Stimulated activated CD4-positive, alpha-beta T cell treated with anti-CD3 and anti-CD28 coated beads, Interleukin-12 subunit alpha, Interleukin-12 subunit beta, amount 100 ng/mL, for 48 hours (primary cell): Measurements from ENCODE around the gene KISS1.
"Not testable (repeated sequence)": the region's sequence is repeated elsewhere in the genome, so short reads cannot be mapped to it uniquely, and the experiment has no call there.

Experiments used
- DNase-seq, 3 donors: peaks; one replicate each; pipeline ENCODE4 v3.0.0-alpha.2; 2020; ENCODE audit warnings: low read depth in 2 of 3, low spot score in 1 of 3

The KISS1 gene, protein sequence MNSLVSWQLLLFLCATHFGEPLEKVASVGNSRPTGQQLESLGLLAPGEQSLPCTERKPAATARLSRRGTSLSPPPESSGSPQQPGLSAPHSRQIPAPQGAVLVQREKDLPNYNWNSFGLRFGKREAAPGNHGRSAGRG

DNA sequence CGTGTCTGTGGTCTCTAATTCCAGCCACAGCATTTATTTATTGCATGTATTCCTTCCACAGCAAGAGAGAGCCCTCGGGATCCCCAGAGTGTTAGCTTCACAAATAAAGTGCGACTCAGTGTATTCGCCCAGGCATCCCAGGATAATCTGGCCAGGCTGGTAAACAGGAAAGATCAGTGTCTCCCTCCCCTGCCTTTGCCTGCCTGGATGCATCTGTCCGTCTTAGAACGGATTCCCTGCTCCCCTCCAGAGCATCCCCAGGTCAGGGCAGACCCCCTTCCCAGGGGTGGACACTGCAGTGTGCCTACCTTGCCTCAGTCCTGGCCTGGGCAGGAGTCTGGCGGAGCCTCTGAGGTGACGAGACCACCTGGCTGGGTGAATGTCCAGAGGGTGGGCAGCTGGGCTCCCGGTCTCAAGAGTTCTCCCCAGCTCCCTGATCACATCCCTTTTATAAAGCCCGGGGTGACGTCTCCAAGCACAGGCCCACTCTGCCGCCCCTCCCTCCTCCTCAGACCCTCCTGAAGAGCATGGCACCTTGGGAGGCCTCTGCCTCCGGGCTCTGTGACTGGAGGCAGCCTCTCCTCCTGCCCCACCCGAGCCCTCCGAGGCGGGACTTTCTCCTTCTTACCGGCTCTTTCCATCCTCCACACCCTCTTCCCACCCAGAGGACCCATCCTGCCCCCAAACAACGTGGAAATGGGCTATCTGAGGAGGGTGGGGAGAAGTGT lies at the start of gene KISS1:
Gene KISS1 (minus strand): TSS at position 424 of the 728 bp plus-strand sequence. CDS start 3,615 bp downstream, outside the sequence.
- DNase-seq: no peak

DNA sequence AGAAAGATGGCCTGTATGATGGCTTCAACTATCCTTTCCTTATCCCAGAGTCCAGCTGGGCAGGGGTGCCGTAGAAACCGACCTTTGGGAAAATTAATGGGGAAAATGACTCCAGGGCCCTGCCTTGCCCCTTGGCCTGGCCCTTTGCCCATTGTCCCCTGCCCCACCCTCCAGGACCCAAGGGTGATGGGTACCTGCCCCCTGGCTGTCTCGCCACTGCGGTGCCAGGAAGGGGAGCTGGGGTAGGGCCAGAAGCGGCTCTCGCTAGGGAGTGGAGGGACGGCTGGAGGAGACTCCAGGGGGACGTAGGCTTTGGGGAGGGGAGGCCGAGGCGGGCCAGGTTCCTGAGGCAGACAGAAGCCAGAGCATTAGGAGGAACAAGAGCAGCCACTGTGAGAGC lies 46.6 kb upstream of the KISS1 start:
- DNase-seq: no peak

DNA sequence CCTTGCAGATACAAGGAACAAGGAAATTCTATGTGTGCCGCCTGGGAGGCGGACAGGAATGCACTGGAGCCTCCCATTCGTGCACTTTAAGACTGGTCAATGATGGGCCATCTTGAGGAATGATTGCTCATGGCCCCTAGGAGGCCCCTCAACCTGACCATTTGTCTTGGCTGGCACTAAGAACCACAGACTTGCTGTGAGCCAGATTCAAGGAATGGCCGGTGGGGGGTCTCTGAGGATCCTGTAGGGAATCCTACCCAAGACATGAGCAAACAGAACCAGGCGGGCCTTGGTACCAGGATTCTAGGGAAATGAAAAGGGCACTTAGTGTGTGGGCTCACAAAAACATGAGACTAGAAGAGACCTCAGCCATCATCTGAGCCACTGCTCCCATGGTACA lies 45.6 kb upstream of the KISS1 start:
- DNase-seq: no peak

DNA sequence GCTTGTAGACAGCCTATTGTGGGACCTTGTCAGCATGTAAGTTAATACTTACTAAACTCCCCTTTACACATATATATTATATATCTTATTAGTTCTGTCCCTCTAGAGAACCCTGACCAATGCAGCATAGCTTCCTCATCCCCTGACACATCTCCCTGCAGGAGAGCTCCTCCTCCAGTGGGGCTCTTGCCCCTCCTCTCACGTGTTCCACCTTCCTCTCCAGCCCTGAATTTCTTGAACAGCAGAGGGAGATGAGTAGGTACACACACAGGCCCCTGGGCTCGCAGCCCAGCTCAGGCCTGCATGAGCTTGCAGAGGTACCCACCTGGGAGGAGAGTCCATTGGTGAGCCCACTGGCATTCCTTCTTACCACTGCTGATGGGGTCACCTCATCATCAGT lies 44.8 kb upstream of the KISS1 start:
- DNase-seq: no peak

DNA sequence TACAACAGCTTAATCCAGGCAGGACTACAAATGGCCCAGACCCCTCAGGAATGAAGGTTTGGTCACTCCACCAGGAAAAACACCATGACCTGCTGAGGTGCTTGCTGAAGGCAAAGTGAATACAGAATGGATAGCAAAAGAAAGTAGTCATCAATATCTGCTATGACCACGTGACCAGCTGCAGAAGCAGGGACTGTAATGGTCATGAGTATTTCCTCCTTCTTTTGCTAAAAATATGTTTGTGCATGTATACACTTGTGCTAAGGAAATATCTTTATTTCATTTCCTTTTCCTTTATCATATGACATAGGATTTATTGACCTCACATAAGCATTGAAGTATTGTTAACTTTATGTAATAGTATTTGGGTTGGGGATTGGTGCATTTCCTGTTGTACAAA lies 43.9 kb upstream of the KISS1 start:
- DNase-seq: no peak

DNA sequence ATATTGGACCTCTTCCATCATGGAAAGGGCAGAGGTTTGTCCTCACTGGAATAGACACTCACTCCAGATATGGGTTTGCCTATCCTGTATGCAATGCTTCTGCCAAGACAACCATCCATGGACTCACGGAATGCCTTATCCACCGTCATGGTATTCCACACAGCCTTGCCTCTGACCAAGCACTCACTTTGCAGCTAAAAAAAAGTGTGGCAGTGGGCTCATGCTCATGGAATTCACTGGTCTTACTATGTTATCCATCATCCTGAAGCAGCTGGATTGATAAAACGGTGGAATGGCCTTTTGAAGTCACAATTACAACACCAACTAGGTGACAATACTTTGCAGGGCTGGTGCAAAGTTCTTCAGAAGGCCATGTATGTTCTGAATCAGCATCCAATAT lies 43.1 kb upstream of the KISS1 start:
- DNase-seq: not testable (repeated sequence)

DNA sequence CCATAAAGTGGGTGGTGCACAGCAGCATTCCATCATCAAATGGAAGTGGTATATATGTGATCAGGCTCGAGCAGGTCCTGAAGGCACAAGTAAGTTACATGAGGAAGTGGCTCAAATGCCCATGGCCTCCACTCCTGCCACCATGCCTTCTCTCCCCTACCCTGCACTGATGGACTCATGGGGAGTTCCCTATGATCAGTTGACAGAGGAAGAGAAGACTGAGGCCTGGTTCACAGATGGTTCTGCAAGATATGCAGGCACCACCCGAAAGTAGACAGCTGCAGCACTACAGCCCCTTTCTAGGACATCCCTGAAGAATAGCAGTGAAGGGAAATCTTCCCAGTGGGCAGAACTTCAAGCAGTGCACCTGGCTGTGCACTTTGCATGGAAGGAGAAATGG lies 42.2 kb upstream of the KISS1 start:
- DNase-seq: not testable (repeated sequence)

DNA sequence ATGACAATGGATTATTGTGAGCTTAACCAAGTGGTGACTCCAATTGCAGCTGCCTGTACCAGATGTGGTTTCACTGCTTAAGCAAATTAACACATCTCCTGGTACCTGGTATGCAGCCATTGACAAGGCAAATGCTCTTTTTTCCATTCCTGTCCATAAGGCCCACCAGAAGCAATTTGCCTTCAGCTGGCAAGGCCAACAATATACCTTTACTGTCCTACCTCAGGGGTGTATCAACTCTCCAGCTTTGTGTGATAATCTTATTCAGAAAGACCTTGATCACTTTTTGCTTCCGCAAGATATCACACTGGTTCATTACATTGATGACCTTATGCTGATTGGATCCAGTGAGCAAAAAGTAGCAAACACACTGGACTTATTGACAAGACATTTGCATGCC lies 41.2 kb upstream of the KISS1 start:
- DNase-seq: not testable (repeated sequence)

DNA sequence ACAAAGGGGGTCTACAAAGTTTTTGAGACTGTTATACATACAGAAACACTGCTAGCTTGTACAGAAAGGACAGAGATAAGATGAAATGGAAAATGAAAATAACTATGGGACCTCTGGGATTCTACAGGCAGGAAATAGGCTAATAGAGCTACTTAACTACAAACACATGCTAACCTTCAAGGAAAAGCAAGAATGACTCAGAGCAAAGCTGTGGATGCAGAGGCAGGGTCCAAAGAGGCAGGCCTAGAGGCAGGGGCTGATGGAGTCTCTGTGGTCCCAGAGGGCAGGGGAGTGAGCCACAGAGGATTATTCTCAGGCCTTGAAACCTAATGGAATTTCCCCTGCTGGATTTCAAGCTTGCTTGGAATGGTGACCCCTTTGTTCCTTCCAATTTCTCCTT lies 36.2 kb upstream of the KISS1 start:
- DNase-seq: no peak

DNA sequence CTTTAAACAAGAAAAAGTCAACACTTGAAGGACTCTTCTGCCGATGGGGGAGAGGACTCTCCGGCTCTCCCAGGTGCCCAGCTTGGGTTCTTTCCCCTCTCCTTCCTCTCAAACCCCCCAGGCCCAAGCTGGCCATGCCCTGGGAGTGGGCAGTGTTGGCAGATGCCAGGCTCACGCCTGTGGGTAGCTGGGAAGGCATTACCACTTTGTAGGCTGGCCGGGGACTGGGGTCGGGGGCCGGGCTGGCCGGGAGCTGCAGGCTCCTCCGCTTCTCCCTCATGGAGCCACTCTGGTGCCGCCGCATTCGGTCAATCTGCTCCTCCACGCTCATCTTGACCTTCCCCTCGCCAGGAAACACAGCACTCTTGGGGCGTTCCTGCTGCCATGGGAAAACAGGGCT lies 33.9 kb upstream of the KISS1 start:
- DNase-seq: no peak

DNA sequence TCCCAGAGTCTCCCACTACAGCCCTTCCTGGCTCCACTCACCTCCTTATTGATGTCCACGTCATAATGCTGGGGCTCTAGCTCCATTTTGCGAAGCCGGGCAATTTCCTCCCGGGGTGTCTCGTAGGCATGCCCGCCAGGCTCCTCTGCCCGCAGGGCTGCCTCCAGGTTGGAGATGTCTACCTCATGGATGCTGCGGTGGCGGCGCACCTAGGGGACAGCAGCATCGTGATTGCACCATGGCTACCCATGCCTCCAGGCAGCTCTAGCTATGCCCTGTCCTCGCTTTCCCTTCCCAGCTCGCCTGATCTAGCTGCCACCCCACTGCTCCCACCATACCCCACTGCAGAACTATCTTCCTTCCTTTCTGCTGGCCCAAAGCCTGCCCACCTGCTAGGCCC lies 32.6 kb upstream of the KISS1 start:
- DNase-seq: no peak

DNA sequence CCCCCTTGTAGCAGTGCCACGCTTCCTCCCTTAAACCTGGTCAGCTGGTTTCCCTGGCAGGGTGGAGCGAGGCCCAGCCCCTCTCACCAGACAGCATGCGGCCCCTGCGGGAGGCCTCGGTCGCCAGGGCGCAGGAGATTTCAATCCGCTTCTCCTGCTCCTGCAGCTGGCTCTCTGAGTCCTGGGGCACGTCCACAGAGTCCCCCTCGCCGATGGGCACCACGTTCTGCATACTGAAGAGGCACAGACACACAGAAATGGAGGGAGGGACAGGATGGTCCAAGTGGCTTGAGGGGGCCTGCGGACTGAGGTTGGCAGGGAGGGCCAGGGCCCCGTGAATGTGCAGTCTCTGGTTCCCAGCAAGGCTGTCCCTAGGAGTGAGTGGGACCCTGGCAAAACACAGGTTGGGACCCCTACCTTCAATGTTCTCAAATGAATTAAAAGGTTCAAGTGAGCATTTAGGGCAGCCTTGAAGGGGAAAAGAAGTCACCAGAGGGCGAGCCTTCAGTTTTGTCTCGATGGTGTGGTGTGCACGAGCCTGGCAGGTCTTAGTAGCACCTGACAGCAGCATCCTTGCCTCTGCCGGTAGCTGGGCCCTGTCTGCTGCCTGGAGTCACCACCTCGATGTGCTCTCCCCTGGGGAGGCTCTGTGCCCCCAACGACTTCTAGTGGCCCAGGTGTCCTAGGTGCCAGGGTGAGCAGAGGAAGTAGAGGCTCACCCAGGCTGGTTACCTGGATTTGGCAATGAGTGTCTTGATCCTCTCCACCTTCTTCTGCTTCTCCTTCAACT lies 31.9 kb upstream of the KISS1 start:
- DNase-seq: no peak

DNA sequence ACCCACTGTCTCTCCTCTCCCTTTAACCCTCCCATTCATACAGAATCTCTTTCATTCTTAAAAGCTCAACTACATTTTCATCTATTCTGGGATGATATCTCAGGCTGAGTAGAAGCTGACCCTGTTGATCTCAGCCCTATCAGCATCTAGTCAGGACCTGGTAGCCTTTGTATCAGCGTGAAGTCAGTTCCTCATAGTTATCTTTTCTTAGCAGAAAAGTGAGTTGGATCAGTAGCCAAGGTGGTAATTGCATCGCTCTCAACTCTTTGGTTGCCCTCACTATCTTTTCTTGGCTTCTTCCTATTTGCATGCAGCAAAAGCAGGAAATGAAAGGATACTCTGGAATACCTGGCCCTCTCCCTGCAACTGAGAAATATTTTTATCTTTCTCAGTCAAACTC lies 31.1 kb upstream of the KISS1 start:
- DNase-seq: no peak

DNA sequence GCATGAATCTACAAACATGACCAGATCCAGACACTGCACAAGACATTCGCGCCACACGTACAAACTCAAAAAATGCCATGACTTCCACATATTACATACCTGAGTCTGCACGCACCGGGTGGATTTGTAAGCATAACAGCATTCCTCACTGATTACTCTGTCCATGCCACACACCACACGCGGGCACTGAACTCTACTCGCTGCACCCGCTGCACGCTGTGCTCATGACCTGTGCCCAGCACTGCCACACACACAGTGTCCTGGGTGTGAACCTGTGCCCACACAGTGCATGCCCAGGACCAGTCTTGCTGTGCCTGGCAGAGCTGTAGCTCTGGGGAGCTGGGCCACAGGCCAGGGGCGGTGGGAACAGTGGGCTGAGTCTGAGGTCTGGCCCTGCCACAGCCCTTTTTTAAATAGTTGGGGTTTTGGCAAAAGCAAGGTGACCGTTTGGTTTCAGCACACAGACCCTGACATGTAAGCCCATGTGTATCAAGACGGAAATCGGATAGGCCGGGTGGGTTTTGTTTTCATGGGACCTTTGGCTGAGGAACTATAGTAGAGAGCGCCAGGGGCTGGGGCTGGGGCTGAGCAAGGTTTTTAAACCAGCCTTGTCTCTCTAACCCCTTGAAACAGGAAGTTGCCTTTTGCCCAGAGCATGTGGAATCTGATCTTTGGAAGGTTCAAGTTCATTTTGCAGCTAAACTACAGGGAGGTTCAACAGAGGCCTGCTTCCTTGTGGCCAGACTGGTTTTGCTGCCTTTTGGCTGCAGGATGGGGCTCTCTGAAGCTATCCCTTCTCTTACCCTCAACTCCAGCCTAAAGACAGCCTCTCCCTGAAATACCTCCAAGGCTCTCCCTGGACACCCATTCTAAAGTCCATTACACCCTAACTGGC lies 29.8 kb upstream of the KISS1 start:
- DNase-seq: no peak

DNA sequence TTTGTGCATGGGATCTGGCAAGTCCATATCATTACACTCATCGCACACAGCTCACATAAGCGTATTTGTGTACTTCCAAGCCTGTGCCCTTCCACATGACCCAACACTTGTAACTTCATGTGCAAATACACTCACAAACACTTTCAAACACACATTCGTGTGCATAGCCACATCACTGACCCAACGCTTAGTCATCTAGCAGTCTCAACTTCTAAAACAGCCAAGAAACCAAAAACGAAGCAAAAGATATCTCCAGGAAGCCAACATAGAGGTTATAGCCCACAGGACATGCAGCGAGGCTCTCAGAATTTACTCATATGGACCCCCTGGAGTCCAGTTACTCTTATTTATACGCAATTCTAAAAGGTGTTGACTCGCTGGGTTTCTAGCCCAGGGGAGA lies 28.4 kb upstream of the KISS1 start:
- no peak for DNase-seq

DNA sequence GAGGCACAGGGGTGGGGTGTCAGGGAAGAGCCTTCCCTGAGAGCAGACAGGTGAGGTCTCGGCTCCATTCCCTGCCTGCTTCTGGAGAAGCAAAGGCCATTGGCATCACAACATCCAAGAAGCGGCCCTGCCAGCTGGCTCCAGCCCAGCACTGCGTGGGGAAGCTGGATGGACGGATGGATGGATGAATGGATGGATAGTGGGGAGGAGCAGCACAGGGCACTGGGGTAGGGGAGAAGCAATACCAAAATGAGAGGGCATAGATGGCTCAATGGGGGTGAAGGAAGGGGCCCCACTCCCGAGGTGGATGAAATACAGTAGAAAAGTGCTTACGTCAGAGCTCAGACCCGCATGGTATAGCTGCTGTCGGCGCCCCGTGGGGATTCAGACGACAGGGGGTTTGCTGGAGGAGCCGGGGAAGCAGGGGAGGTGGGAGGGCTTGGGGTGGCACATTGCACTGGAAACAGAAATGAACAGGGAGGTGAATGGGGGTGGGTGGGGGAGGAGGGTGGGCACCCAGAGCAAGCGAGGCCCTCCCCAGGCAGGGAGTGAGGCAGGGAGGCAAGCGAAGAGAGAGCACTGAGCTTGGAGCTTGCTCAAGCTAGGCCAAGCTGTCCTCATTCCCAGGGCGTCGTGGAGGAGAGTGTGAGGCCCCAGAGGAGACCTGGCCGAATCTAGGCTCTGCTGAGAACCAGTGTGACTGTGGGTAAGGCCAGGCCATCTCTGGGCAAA lies 27.0 kb upstream of the KISS1 start:
- DNase-seq: no peak

DNA sequence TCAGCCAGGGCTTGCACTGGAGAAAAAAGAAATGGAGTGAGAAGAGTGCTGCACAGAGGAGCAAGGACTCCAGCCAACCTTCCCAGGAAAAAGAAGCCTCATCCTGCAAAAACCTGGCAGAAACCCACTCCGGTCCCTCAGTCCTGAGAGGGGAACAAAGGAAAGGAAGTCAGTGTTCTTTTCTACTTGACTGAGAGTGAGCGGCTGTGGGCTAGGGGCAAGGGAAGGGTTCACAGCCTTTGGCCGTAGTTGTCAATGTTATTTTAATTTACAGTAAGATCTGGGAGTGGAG lies 26.4 kb upstream of the KISS1 start:
- no peak for DNase-seq

DNA sequence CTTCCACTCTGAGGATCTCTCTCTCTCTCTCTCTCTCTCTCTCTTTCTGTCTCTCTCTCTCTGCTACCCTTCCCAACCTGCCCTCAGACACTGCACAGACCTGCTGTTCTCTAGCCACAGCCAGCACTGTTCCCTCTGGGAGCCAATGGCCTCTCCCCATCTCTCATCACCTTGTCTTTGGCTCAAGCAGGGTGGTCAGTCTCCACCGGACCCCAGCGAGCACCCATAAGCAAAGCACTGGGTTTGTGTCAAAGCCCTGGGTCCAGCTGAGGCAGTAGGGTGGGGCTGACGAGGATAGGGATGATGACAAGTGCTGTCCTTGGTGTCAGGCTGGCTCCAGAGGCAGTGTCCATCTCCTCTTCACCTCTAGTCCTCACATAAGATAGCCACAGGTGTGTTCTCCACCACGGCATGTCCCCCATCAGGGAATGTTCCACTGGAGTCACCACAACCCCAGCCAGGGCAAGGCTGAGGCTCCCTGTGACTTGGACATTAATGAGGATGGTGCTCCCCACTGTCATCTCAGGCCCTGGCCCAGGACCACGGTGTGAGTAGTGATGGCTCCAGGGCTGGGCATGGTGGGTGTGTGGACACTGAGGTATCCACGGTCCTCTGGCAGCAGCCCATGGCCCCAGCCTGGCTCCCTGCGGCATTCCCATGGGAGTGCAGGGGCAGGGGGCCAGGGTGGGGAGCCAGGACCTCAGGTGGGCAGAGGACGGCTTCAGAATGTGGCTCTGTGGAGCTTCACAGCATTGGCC lies 25.9 kb upstream of the KISS1 start:
- no peak for DNase-seq

DNA sequence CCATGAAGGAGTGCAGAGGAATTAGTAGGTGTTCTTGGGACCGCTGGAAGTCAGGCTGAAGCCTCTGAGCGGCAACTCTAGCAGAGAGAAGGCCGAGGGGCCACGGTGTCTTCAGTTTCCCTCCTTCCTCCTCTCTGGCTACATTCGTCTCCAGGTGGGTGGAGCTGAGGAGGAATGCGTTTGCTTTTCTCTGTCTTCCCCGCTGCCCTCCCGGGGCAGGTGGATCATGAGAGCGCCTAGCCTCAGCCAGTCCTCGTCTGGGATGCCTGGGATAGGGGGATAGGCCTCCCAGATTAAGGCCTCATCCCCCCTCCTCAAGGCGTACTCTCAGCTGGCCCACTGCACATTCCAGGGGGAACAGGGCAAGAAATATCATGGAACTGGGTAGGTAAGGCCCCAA lies 25.0 kb upstream of the KISS1 start:
- DNase-seq: no peak

DNA sequence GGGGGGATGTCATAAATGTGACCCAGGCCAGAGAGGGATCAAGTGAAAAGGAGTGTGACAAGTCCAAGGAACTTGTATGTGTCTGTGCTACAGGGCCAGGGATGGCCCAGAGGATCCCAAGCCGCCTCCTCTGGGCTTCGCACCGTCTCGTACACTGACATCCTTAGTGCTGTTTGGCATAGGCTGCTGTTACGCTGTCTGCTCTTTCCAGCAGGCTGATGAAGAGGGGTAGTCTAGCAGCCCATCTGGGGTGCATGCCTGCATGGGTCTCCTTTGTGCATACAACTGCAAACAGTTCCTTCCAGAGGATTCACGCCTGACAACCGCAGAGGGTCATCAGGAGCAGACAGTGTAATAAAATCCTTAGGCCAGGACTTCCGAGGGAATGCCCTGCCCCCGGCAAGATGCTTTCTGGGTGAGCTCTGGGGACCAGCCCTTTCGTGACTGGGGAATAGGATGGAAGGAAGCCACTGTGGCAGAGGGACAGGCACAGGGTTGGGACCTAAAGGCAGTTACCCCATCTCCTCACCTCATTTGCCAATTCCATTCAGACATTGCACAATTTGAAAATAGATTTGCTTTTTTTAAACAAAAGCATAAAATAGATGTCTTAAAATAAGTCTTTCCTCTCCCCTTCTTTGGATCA lies 23.8 kb upstream of the KISS1 start:
- no peak for DNase-seq
